ENCODE data around the gene PXDC1. TPM values are rescaled to one million over a fixed set of nuclear protein-coding genes. Genes with fewer than 3 reads are reported as not detected.

Gene PXDC1
- total RNA-seq, 1 experiment from 2014 or later = 42.9 TPM

DNA sequence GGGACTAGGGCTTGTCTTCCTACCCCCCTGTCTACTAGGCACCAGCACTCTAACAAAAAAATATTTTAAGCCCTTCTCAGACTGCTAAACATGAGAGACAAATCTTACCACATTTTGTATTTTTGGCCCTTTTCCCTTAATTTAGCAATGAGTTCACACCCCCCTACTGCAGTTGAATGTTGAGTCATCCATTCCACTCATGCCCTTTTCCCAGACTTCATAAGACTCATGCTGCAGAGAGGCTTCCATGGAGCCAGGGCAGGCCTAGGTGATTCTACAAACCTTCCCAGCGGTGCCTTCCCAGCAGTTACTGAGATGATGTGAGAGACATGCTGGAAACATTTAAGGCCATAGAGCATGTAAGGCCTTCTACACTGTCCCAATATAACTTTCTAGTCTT lies 53.9 kb downstream of the PXDC1 start:
- H3K36me3 Mint-ChIP-seq (ENCODE audit: insufficient read depth, unreplicated experiment) = peaks cover 7% of the 10 kb centered on the region
- intact Hi-C loops (cut with micrococcal nuclease; ENCODE audit: unreplicated experiment) = loop anchor here (5.0 kb wide), 1 partner anchor 35 kb away; no protein-coding TSS in a partner anchor

DNA sequence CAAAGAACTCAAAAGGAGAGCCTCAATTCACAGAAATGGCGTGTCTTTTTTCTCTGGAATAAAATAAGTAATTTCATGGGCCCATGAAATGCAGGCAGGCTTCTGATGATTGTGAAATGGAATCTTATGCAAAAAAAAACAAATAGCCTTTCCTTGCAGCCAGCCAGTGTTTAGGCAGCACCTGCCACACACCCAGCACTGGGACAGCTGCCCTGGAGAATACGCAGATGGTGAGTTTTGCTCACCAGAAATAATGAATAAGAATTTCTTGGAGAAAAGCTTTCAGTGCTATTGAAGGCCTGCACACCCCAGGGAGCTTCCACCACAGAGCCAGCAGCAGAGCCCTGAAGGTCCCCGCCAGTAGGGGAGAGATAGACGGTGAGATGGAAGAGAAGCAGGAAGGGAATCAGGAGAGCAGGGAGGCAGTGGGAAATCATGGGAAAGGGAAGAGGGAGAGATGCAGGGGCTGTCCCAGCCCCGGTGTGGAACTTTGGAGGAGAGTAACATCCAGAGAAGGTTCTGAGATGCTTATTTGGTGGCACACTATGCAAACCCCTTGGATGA lies 54.9 kb downstream of the PXDC1 start:
- no peaks in the 10 kb centered on the region for H3K27me3 ChIP-seq (replicated peaks; ENCODE audit: control insufficient read depth, insufficient read depth, low read length)
- peaks cover 14% of the 10 kb centered on the region; the same call in 1 of the 2 replicates for H3K9me3 ChIP-seq
- Mint-ChIP-seq H3K9me3 (ENCODE audit: unreplicated experiment) (peaks cover 14% of the 10 kb centered on the region), H3K36me3 (ENCODE audit: insufficient read depth, unreplicated experiment) (peaks cover 7% of the 10 kb centered on the region), H3K4me3 (ENCODE audit: unreplicated experiment) (no peak overlapping the region), H3K4me1 (ENCODE audit: low read depth, unreplicated experiment) (peaks cover 34% of the 10 kb centered on the region), H3K27ac (ENCODE audit: unreplicated experiment) (peak overlapping the region; percentile 71), H3K27me3 (ENCODE audit: insufficient read depth, unreplicated experiment) (no peaks in the 10 kb centered on the region)
- CTCF ChIA-PET = interaction anchor here (0.6 kb wide), 1 partner anchor 135 kb away, joined by 10 read pairs; no protein-coding TSS in a partner anchor
- no peak for DNase-seq
- intact Hi-C loops (cut with micrococcal nuclease; ENCODE audit: unreplicated experiment) = loop anchor here (5.0 kb wide), 1 partner anchor 34 kb away; no protein-coding TSS in a partner anchor
- TF ChIP-seq, protein P1, sequence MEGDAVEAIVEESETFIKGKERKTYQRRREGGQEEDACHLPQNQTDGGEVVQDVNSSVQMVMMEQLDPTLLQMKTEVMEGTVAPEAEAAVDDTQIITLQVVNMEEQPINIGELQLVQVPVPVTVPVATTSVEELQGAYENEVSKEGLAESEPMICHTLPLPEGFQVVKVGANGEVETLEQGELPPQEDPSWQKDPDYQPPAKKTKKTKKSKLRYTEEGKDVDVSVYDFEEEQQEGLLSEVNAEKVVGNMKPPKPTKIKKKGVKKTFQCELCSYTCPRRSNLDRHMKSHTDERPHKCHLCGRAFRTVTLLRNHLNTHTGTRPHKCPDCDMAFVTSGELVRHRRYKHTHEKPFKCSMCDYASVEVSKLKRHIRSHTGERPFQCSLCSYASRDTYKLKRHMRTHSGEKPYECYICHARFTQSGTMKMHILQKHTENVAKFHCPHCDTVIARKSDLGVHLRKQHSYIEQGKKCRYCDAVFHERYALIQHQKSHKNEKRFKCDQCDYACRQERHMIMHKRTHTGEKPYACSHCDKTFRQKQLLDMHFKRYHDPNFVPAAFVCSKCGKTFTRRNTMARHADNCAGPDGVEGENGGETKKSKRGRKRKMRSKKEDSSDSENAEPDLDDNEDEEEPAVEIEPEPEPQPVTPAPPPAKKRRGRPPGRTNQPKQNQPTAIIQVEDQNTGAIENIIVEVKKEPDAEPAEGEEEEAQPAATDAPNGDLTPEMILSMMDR (IDR thresholded peaks at IDR 0.05; ENCODE audit: insufficient read depth in 1 of 2, low read depth in 1 of 2, low read length in 1 of 2, severe bottlenecking in 1 of 2, unreplicated experiment in 1 of 2) = no peak
- no peak overlapping the region for H3K4me3 ChIP-seq (ENCODE audit: low read depth, low read length)
- POLR2A ChIA-PET = no interaction called here
- H3K36me3 ChIP-seq (ENCODE audit: control insufficient read depth, insufficient read depth, low read length) = no peaks in the 10 kb centered on the region
- BruUV-seq (replicated peaks) = no TSS peak
- H3K4me1 ChIP-seq = peaks cover 24% of the 10 kb centered on the region

More for the DNA sequence above, 53.9 kb downstream of the PXDC1 start:
- no peak overlapping the region for H3K4me3 ChIP-seq (ENCODE audit: low read depth, low read length)
- no peak for DNase-seq
- ChIA-PET POLR2A (no interaction called here), CTCF (no interaction called here)
- Mint-ChIP-seq H3K27ac (ENCODE audit: unreplicated experiment) (peak overlapping the region; percentile 60), H3K27me3 (ENCODE audit: insufficient read depth, unreplicated experiment) (no peaks in the 10 kb centered on the region), H3K4me1 (ENCODE audit: low read depth, unreplicated experiment) (peaks cover 34% of the 10 kb centered on the region), H3K9me3 (ENCODE audit: unreplicated experiment) (peaks cover 14% of the 10 kb centered on the region), H3K4me3 (ENCODE audit: unreplicated experiment) (no peak overlapping the region)
- no peaks in the 10 kb centered on the region for H3K27me3 ChIP-seq (replicated peaks; ENCODE audit: control insufficient read depth, insufficient read depth, low read length)
- TF ChIP-seq, protein P1 (IDR thresholded peaks at IDR 0.05; ENCODE audit: insufficient read depth in 1 of 2, low read depth in 1 of 2, low read length in 1 of 2, severe bottlenecking in 1 of 2, unreplicated experiment in 1 of 2) = no peak
- H3K4me1 ChIP-seq = peaks cover 24% of the 10 kb centered on the region
- no peaks in the 10 kb centered on the region for H3K36me3 ChIP-seq (ENCODE audit: control insufficient read depth, insufficient read depth, low read length)
- peaks cover 14% of the 10 kb centered on the region; the same call in 1 of the 2 replicates for H3K9me3 ChIP-seq
- BruUV-seq (replicated peaks) = no TSS peak

DNA sequence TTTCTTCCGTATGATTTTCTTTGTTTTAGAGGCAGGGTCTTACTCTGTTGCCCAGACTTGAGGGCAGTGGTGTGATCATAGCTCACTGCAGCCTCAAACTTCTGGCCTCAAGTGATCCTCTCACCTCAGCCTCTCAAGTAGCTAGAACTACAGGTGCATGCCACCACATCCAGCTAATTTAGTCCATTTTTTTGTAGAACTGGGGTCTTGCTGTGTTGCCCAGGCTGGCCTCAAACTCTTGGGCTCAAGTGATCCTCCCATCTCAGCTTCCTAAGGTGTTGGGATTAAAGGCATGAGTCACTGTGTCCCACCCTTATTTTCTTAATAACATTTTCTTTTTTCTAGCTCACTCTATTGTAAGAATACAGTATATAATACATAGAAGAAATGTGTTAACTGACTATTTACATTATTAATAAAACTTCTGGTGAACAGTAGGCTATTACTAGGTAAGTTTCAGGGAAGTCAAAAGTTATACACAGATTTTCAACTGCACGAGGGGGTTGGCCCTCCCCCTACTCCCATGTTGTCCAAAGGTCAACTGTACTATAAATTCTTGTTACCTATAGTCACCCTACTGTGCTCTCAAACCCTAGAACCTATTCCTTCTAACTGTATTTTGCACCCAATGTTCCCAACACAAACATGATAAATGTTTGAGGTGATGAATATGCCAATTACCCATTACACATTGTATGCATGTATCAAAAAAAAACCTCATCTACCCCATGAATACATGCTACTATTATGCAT lies 56.3 kb downstream of the PXDC1 start:
- ChIA-PET POLR2A (interaction anchor here (0.5 kb wide), 1 partner anchor 34 kb away, joined by 3 read pairs; no protein-coding TSS in a partner anchor), CTCF (interaction anchor here (1.1 kb wide), 1 partner anchor 31 kb away, joined by 3 read pairs; no protein-coding TSS in a partner anchor)

More for the DNA sequence above, 56.3 kb downstream of the PXDC1 start:
- Mint-ChIP-seq H3K4me3 (ENCODE audit: unreplicated experiment) (no peak overlapping the region), H3K27ac (ENCODE audit: unreplicated experiment) (peak overlapping the region; percentile 80), H3K9me3 (ENCODE audit: unreplicated experiment) (peaks cover 14% of the 10 kb centered on the region), H3K36me3 (ENCODE audit: insufficient read depth, unreplicated experiment) (peaks cover 7% of the 10 kb centered on the region), H3K4me1 (ENCODE audit: low read depth, unreplicated experiment) (peaks cover 34% of the 10 kb centered on the region), H3K27me3 (ENCODE audit: insufficient read depth, unreplicated experiment) (no peaks in the 10 kb centered on the region)
- peak in 1 of 2 experiments; percentile 43 for DNase-seq
- H3K4me3 ChIP-seq (ENCODE audit: low read depth, low read length) = no peak overlapping the region
- intact Hi-C loops (cut with micrococcal nuclease; ENCODE audit: unreplicated experiment) = loop anchor here (5.0 kb wide), 1 partner anchor 33 kb away; no protein-coding TSS in a partner anchor
- H3K36me3 ChIP-seq (ENCODE audit: control insufficient read depth, insufficient read depth, low read length) = no peaks in the 10 kb centered on the region
- TF ChIP-seq, protein P1 (IDR thresholded peaks at IDR 0.05; ENCODE audit: insufficient read depth in 1 of 2, low read depth in 1 of 2, low read length in 1 of 2, severe bottlenecking in 1 of 2, unreplicated experiment in 1 of 2) = no peak
- H3K4me1 ChIP-seq = peaks cover 24% of the 10 kb centered on the region
- no peaks in the 10 kb centered on the region for H3K27me3 ChIP-seq (replicated peaks; ENCODE audit: control insufficient read depth, insufficient read depth, low read length)
- peaks cover 14% of the 10 kb centered on the region; the same call in 1 of the 2 replicates for H3K9me3 ChIP-seq
- no TSS peak for BruUV-seq (replicated peaks)
